HG03460 (cell line): ENCODE results near the gene EFNA4.

Source experiments
- ATAC-seq: cut with Tn5 transposase; IDR thresholded peaks from one replicate; pipeline ENCODE4 v1.9.1; 2021; ENCODE audit not compliant: unreplicated experiment

Gene EFNA4

GRCh38 chr1:155072531-155073289, 9.2 kb downstream of the EFNA4 start:
- ATAC-seq, result no peak

GRCh38 chr1:155073377-155074242, 10.1 kb downstream of the EFNA4 start:
- no peak for ATAC-seq

- ATAC-seq, result no peak
Measured at GRCh38 chr1:155075535-155075934, 12.0 kb downstream of the EFNA4 start.

DNA sequence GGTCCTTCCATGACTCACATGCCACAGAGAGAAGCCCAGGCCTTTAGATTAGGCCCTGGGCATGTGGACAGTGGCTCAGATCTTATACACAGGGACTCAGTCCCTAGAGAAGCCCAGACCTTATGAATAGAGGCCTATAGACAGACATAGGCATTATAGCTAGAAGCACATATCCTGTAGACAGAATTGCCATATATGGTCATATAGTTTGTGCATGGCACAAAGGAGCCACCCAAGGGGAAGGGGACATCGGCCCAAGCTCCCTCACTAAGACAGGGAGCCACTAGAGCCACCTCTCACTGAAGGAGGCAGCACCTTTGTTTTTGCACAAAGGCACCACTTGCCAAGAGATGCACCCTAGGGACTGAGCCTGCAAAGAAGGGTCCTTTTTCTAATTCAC, 12.8 kb downstream of the EFNA4 start:
- ATAC-seq, result no peak

DNA sequence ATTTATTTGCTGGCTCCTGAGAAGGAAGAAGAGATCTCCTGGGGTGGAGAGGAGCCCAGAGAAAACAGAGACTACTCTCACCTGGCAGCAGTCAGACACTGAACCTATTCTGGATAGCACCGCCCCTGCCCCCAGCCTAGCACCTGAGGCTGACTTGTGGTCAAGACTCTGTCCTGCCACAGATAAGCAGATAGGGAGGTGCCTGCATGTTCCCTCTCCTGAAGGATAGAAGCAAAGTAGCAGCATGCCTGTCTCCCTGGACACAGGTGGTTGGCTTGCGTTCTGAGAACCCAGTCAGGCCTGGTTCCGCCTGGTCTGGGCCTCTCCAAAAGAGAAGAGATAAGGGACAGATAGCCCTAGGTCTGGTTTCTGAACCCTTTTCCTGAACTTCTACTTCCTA, 13.8 kb downstream of the EFNA4 start:
- ATAC-seq, result no peak

DNA sequence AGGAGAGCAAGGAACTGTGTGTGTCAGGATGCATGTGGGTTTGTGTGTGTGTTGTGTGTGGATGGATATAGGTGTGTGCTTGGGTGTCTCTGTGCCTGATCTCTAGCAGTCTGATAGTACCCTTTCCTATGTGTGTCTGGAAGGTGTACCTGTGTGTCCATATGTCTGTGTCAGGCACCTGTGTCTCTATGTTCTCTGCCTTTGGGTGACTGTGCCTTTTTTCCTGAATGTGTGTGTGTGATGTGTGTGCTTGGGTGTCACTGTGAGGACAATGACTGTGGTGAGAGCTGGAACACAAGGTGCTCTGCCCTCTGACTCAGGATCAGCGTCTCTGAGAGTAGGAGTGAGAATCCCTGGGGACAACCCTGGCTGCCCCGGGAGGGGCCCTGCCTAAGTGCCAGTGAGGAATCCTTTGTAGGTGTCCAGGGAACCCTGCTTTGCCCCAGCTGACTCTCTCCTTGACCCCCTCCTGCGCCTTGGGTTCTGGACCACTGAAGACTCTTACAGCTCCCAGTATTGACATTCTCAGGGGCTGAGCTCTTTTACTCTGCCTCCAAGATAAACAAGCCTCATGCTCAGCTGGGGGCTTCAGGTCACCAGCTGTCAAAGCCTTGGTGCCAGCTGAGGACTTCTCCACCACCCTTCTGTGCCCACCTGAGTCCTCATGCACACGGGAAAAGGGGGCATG, 14.4 kb downstream of the EFNA4 start:
- ATAC-seq, result no peak

- no peak for ATAC-seq
Measured at GRCh38 chr1:155078469-155079209, 15.1 kb downstream of the EFNA4 start, which contains the start of gene EFNA3. Gene EFNA3, plus strand, starts transcription at chr1:155078837. Its CDS starts 105 bp downstream, at chr1:155078942.

GRCh38 chr1:155079210-155079486, 15.6 kb downstream of the EFNA4 start:
- no peak for ATAC-seq

DNA sequence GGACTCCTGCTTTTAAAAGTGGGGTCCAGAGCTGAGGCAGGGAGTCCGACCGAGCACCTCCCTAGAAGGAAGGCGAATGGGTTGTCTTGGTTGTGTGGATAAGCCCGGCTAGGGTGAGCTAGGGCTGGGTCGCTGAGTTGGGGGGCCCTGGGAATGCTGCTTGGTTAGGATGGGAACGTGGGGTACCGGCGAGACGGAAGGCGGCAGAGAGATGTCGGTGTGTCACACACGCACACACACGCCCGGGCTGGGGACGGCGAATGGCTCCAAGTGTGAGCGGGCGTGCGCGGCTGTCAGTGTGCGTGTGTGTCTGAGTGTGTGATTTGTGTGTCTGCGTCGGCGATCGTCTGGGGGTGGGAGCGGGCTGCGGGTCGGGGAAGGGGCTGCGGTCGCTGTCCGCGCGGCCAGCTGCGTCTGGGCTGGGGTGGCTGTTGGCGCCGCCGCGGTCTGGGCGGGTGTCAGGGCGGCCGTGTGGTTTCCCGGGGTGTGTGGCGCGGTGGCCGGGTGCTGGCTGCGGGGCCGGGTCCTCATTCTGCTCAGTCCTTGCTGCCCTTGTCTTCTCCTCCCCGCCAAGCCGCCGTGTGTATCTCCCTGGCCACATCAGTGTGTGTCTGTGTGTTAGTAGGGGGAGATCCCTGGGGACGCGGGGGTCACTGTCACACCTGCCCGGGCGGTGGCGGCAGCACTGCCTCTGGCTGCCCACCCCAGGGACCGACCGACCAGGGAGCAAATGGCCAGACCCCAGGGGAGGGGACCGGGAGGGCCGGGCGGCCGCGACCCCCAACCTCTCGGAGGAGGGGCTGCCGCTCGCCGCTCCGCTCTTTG, 16.2 kb downstream of the EFNA4 start:
- ATAC-seq, result no peak

- ATAC-seq, result no peak
Measured at GRCh38 chr1:155080312-155081228, 17.0 kb downstream of the EFNA4 start.

DNA sequence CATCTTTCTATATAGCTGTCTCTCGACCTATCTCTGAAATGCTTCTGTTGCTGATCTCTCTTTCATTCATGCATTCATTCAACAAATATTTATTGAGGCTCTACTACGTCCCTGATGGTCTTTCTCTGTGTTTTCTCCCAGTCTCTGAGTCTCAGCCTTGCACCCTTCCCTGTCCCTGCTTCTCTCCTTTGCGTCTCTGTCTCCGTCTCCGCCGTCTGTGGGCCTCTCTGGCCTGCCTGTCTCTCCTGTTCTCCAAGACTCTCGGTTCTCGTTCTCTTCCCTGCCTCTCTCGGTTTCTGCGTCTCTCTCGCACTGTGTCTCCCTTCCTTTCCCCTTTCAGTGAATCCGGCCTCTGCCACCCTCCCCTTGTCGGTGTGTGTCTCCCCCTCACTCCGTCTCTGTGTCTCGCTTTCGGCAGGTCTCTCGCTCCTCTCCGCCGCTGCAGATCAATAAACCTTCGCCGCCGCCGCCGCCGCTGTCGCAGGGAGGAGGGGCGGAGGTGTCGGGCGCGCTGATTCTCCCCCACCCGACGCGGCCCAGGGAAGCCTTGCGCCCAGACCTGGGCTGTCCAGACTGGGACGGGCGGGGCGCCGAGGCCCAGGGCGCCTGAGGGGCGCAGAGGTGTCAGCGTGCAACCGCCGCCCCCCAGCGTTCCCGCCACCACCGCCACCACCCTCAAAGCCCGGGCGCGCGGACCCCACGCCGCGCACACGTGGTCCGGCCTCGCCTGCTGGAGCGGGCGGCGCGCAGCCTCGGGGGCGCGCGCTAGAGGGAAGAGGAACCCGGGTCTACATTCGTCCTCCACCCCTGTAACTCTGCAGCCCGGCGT, 18.1 kb downstream of the EFNA4 start:
- no peak for ATAC-seq

DNA sequence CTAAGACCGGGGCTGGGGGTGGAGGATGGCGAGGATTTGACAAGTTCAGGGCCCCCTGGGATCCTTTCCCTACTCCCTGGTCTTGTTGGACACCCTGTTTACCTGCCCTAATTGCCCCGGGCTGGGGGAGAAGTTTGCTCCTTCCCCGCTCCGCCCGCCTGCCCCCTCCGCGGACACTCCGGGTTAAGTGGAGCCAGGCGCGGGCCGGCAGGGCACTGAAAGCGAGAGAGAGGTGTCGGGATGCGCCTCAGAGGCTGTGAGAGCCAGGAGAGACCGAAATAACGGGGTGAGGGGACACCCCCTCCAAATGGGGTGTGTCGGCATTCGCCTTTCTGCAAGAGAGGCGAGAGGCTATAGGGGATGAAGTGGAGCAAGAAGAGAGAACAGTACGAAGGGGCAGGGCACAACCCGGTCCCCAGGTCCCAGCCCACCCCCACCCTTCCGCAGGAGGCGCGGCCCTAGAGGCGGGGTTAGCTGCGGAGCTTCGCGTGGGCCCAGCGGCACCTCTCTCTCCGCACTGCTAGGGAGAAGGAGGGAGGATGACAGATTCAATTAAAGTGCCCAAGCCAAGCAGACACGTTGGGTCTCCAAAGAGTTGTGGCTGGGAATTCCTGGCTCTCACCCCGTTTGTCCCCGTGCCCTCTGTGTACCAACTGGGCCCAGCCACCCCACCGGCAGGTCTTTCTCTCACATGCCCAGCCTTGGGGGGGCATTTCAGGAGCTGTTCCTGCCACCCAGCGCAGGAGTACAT, 18.9 kb downstream of the EFNA4 start:
- ATAC-seq, result no peak

- ATAC-seq, result no peak
Measured at GRCh38 chr1:155083052-155083541, 19.6 kb downstream of the EFNA4 start.

DNA sequence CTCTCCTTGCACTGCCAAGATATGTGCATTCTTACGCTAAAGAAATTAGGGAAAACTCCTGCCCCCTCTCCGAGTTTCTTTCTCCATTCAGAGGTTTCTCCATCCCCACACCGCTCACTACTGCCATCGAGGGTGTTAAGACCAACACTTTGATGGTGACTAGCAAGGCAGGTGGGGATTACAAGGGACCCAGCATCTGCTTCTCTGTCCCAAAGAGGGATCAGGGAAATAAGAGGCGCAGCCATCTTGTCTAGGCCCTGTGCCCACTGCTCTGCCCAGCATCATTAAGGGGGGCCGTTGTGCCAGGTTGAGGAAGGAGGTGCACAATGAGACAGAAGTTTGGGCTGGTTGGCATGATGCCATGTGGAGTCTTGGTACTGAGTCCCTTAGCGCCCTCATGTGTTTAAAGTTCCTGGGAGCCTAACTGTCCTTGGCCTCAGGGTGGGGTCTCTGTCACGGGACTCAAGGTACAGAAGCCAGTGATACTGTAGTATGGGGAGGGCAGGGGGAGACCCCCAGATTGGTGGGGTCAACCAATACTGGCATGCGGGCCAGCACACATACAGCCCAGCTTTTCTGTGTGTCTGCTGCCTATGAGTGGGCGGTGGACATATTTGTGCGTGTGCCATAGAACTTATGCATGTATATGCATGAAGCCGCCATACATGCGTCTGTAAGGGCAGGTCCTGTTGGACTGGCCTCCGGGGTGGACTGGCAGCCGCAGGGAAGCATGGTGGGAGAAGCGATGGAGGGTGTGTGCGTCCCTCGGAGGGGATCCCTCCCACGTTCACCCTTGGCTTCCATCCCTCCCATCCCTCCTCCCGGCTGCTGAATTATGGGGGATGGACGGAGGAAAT, 20.6 kb downstream of the EFNA4 start:
- ATAC-seq, result no peak

- ATAC-seq, result peak; percentile 72
Measured at GRCh38 chr1:155084722-155085503, 21.4 kb downstream of the EFNA4 start.
